ENCODE results near the gene BPIFB2. TPM values are rescaled to one million over a fixed set of nuclear protein-coding genes. Genes with fewer than 3 reads are reported as not detected.

Gene BPIFB2
- total RNA-seq, 1 donor from 2014 or later = not detected

- no peaks in the 10 kb centered on the region for H3K27me3 ChIP-seq (ENCODE audit: control insufficient read depth, insufficient read depth, low read length)
- no peak overlapping the region for H3K4me3 ChIP-seq (ENCODE audit: low read depth, low read length)
- H3K36me3 ChIP-seq (ENCODE audit: control insufficient read depth, insufficient read depth, low read length) = no peaks in the 10 kb centered on the region
- FAIRE-seq = no peak
- no peak for DNase-seq (ENCODE audit: low read depth)
- TF ChIP-seq CTCF (IDR thresholded peaks at IDR 0.05; ENCODE audit: insufficient read depth, low read length, severe bottlenecking) = no peak
These were observed 11.7 kb upstream of the BPIFB2 start for GRCh38 chr20:32995802-32996201.

- FAIRE-seq = no peak
- no peak for DNase-seq (ENCODE audit: low read depth)
- no peak overlapping the region for H3K4me3 ChIP-seq (ENCODE audit: low read depth, low read length)
- TF ChIP-seq CTCF (IDR thresholded peaks at IDR 0.05; ENCODE audit: insufficient read depth, low read length, severe bottlenecking) = no peak
- no peaks in the 10 kb centered on the region for H3K36me3 ChIP-seq (ENCODE audit: control insufficient read depth, insufficient read depth, low read length)
- H3K27me3 ChIP-seq (ENCODE audit: control insufficient read depth, insufficient read depth, low read length) = no peaks in the 10 kb centered on the region
These were observed 10.1 kb upstream of the BPIFB2 start for GRCh38 chr20:32997431-32997830.

- H3K36me3 ChIP-seq (ENCODE audit: control insufficient read depth, insufficient read depth, low read length) = no peaks in the 10 kb centered on the region
- no peak for TF ChIP-seq CTCF (IDR thresholded peaks at IDR 0.05; ENCODE audit: insufficient read depth, low read length, severe bottlenecking)
- H3K27me3 ChIP-seq (ENCODE audit: control insufficient read depth, insufficient read depth, low read length) = no peaks in the 10 kb centered on the region
- FAIRE-seq = peak; percentile 60
- no peak overlapping the region for H3K4me3 ChIP-seq (ENCODE audit: low read depth, low read length)
- DNase-seq (ENCODE audit: low read depth) = no peak
These were observed 7.8 kb upstream of the BPIFB2 start for GRCh38 chr20:32999603-33000250.

GRCh38 chr20:33000802-33001466 lies 6.6 kb upstream of the BPIFB2 start:
- no peak for TF ChIP-seq CTCF (IDR thresholded peaks at IDR 0.05; ENCODE audit: insufficient read depth, low read length, severe bottlenecking)
- Histone ChIP-seq H3K36me3 (ENCODE audit: control insufficient read depth, insufficient read depth, low read length) (no peaks in the 10 kb centered on the region), H3K27me3 (ENCODE audit: control insufficient read depth, insufficient read depth, low read length) (no peaks in the 10 kb centered on the region), H3K4me3 (ENCODE audit: low read depth, low read length) (no peak overlapping the region)
- DNase-seq (ENCODE audit: low read depth) (no peak), FAIRE-seq (no peak)

GRCh38 chr20:33002087-33002808 lies 5.3 kb upstream of the BPIFB2 start:
- no peak for TF ChIP-seq CTCF (IDR thresholded peaks at IDR 0.05; ENCODE audit: insufficient read depth, low read length, severe bottlenecking)
- no peaks in the 10 kb centered on the region for H3K36me3 ChIP-seq (ENCODE audit: control insufficient read depth, insufficient read depth, low read length)
- FAIRE-seq (no peak), DNase-seq (ENCODE audit: low read depth) (no peak)
- H3K4me3 ChIP-seq (ENCODE audit: low read depth, low read length) = no peak overlapping the region
- no peaks in the 10 kb centered on the region for H3K27me3 ChIP-seq (ENCODE audit: control insufficient read depth, insufficient read depth, low read length)

All from bronchial epithelial cell (primary cell).